ENCODE data around the gene RNF13.

Gene RNF13

GRCh38 chr3:149941946-149942345 is 128.9 kb downstream of the RNF13 start (continued):
- TF ChIP-seq CREB5 (CRISPR knock-in tag; IDR thresholded peaks at IDR 0.05; ENCODE audit: low read depth) (no peak), ZFP3 (CRISPR knock-in tag; IDR thresholded peaks at IDR 0.05) (no peak), ZNF8 (CRISPR knock-in tag; IDR thresholded peaks at IDR 0.05) (no peak), BACH2 (CRISPR knock-in tag; IDR thresholded peaks at IDR 0.05; ENCODE audit: borderline replicate concordance) (no peak), ISL1 (CRISPR knock-in tag; IDR thresholded peaks at IDR 0.05) (no peak), PPARA (CRISPR knock-in tag; IDR thresholded peaks at IDR 0.05; ENCODE audit: borderline replicate concordance) (no peak), PATZ1 (CRISPR knock-in tag; IDR thresholded peaks at IDR 0.05; ENCODE audit: borderline replicate concordance) (no peak), CSDC2 (CRISPR knock-in tag; IDR thresholded peaks at IDR 0.05) (no peak)

- ATAC-seq, result no peak
These were observed 129.4 kb downstream of the RNF13 start for GRCh38 chr3:149942409-149942808.

More at GRCh38 chr3:149942409-149942808, 129.4 kb downstream of the RNF13 start:
- TF ChIP-seq RARB (CRISPR knock-in tag; IDR thresholded peaks at IDR 0.05), result no peak
- TF ChIP-seq ZFP3 (CRISPR knock-in tag; IDR thresholded peaks at IDR 0.05), result no peak
- no peak for TF ChIP-seq GLIS3 (CRISPR knock-in tag; IDR thresholded peaks at IDR 0.05)
- TF ChIP-seq CSRNP3 (CRISPR knock-in tag; IDR thresholded peaks at IDR 0.05), result no peak
- no peak for TF ChIP-seq ISL1 (CRISPR knock-in tag; IDR thresholded peaks at IDR 0.05)
- TF ChIP-seq ZC3H10 (CRISPR knock-in tag; IDR thresholded peaks at IDR 0.05), result no peak
- no peak for TF ChIP-seq BACH2 (CRISPR knock-in tag; IDR thresholded peaks at IDR 0.05; ENCODE audit: borderline replicate concordance)
- TF ChIP-seq POU6F1 (CRISPR knock-in tag; IDR thresholded peaks at IDR 0.05; ENCODE audit: borderline replicate concordance, low read depth), result no peak
- no peak for TF ChIP-seq OSR1 (CRISPR knock-in tag; IDR thresholded peaks at IDR 0.05)
- no peak for TF ChIP-seq ZNF70 (CRISPR knock-in tag; IDR thresholded peaks at IDR 0.05)
- TF ChIP-seq ARNTL (CRISPR knock-in tag; IDR thresholded peaks at IDR 0.05; ENCODE audit: borderline replicate concordance, low read depth), result no peak
- TF ChIP-seq ZNF565 (CRISPR knock-in tag; conservative IDR thresholded peaks at IDR 0.05; ENCODE audit: low read depth), result no peak
- TF ChIP-seq PATZ1 (CRISPR knock-in tag; IDR thresholded peaks at IDR 0.05; ENCODE audit: borderline replicate concordance), result no peak
- TF ChIP-seq ESRRG (CRISPR knock-in tag; IDR thresholded peaks at IDR 0.05), result no peak
- TF ChIP-seq CREB5 (CRISPR knock-in tag; IDR thresholded peaks at IDR 0.05; ENCODE audit: low read depth), result no peak

Measured in SK-N-SH treated with all-trans-retinoic acid at 6 μM for 48 hours (cell line).